Measurements from ENCODE around the gene PAPPA2.

PAPPA2 gene

GRCh38 chr1:176820391-176821031, 357.5 kb downstream of the PAPPA2 start:
- Histone ChIP-seq H2AFZ (no peak overlapping the region), H3K27me3 (ENCODE audit: control insufficient read depth, insufficient read depth, low read length) (peaks cover 3% of the 10 kb centered on the region), H3K36me3 (ENCODE audit: control insufficient read depth, insufficient read depth, low read length) (no peaks in the 10 kb centered on the region), H3K79me2 (no peaks in the 10 kb centered on the region), H3K4me3 (ENCODE audit: low read depth, low read length) (no peak overlapping the region), H3K9ac (no peak overlapping the region), H3K9me3 (ENCODE audit: control insufficient read depth, low read length) (no peaks in the 10 kb centered on the region), H3K4me1 (no peaks in the 10 kb centered on the region), H3K4me2 (ENCODE audit: low read length) (no peak overlapping the region), H3K27ac (no peak overlapping the region)
- TF ChIP-seq CTCF (IDR thresholded peaks at IDR 0.05), result no peak

GRCh38 chr1:176826265-176826664, 363.3 kb downstream of the PAPPA2 start:
- H3K36me3 ChIP-seq (ENCODE audit: control insufficient read depth, insufficient read depth, low read length), result no peaks in the 10 kb centered on the region
- H3K4me2 ChIP-seq (ENCODE audit: low read length), result no peak overlapping the region
- TF ChIP-seq CTCF (IDR thresholded peaks at IDR 0.05), result no peak
- H3K27me3 ChIP-seq (ENCODE audit: control insufficient read depth, insufficient read depth, low read length), result no peaks in the 10 kb centered on the region
- H3K4me3 ChIP-seq (ENCODE audit: low read depth, low read length), result no peak overlapping the region
- no peak overlapping the region for H3K9ac ChIP-seq
- H3K79me2 ChIP-seq, result no peaks in the 10 kb centered on the region
- H3K27ac ChIP-seq, result no peak overlapping the region
- H3K4me1 ChIP-seq, result no peaks in the 10 kb centered on the region
- no peak overlapping the region for H2AFZ ChIP-seq
- no peaks in the 10 kb centered on the region for H3K9me3 ChIP-seq (ENCODE audit: control insufficient read depth, low read length)

- H3K9me3 ChIP-seq (ENCODE audit: control insufficient read depth, low read length), result no peaks in the 10 kb centered on the region
- no peaks in the 10 kb centered on the region for H3K27me3 ChIP-seq (ENCODE audit: control insufficient read depth, insufficient read depth, low read length)
- no peaks in the 10 kb centered on the region for H3K4me1 ChIP-seq
- TF ChIP-seq CTCF (IDR thresholded peaks at IDR 0.05), result no peak
- no peak overlapping the region for H3K9ac ChIP-seq
- H2AFZ ChIP-seq, result no peak overlapping the region
- H3K4me3 ChIP-seq (ENCODE audit: low read depth, low read length), result no peak overlapping the region
- H3K36me3 ChIP-seq (ENCODE audit: control insufficient read depth, insufficient read depth, low read length), result no peaks in the 10 kb centered on the region
- H3K27ac ChIP-seq, result no peak overlapping the region
- H3K4me2 ChIP-seq (ENCODE audit: low read length), result no peak overlapping the region
- H3K79me2 ChIP-seq, result no peaks in the 10 kb centered on the region
Observed at GRCh38 chr1:176829261-176829660, 366.3 kb downstream of the PAPPA2 start.

- Histone ChIP-seq H3K9me3 (ENCODE audit: control insufficient read depth, low read length) (no peaks in the 10 kb centered on the region), H3K27me3 (ENCODE audit: control insufficient read depth, insufficient read depth, low read length) (no peaks in the 10 kb centered on the region), H3K4me3 (ENCODE audit: low read depth, low read length) (no peak overlapping the region), H3K79me2 (no peaks in the 10 kb centered on the region), H3K4me2 (ENCODE audit: low read length) (no peak overlapping the region), H3K4me1 (no peaks in the 10 kb centered on the region), H2AFZ (no peak overlapping the region), H3K9ac (no peak overlapping the region), H3K27ac (no peak overlapping the region), H3K36me3 (ENCODE audit: control insufficient read depth, insufficient read depth, low read length) (no peaks in the 10 kb centered on the region)
- no peak for TF ChIP-seq CTCF (IDR thresholded peaks at IDR 0.05)
Observed at GRCh38 chr1:176831150-176831549, 368.2 kb downstream of the PAPPA2 start.

- Histone ChIP-seq H3K79me2 (no peaks in the 10 kb centered on the region), H3K9me3 (ENCODE audit: control insufficient read depth, low read length) (no peaks in the 10 kb centered on the region), H3K27me3 (ENCODE audit: control insufficient read depth, insufficient read depth, low read length) (no peaks in the 10 kb centered on the region), H3K4me1 (no peaks in the 10 kb centered on the region), H3K9ac (no peak overlapping the region), H2AFZ (no peak overlapping the region), H3K36me3 (ENCODE audit: control insufficient read depth, insufficient read depth, low read length) (no peaks in the 10 kb centered on the region), H3K4me3 (ENCODE audit: low read depth, low read length) (no peak overlapping the region), H3K4me2 (ENCODE audit: low read length) (no peak overlapping the region), H3K27ac (no peak overlapping the region)
- no peak for TF ChIP-seq CTCF (IDR thresholded peaks at IDR 0.05)
Observed at GRCh38 chr1:176837708-176838107, 374.7 kb downstream of the PAPPA2 start.
